GM12878 (cell line): Measurements from ENCODE around the gene ZNF469. TPM values are rescaled to one million over a fixed set of nuclear protein-coding genes. Genes with fewer than 3 reads are reported as not detected.

Experiments used
- ATAC-seq: fragments of 200-7000 bp; cut with Tn5 transposase; 3 replicates; pipeline ENCODE4 v1.9.1; 2020; ENCODE audit warnings: mild to moderate bottlenecking, moderate library complexity
- BruUV-seq: library from RNA; stranded (reverse); fragments of 400-500 nt; replicated peaks from 2 replicates; lab custom pipeline; 2021; lab: Mats Ljungman, UMichigan
- CTCF ChIA-PET: fragments of 300-600 bp; sonication (Branson Sonifier 250); formaldehyde crosslinking; extraction: SDS; loops from one replicate; lab custom pipeline; 2021; ENCODE audit warnings: inconsistent platforms; lab: Yijun Ruan, JAX
- POLR2A ChIA-PET: fragments of 350-600 bp; formaldehyde crosslinking; extraction: SDS; loops from one replicate; lab custom pipeline; 2021; ENCODE audit warnings: inconsistent platforms; lab: Charles Lee
- RAD21 ChIA-PET: fragments of 300-600 bp; sonication (Branson Sonifier 250); formaldehyde crosslinking; loops from one replicate; lab custom pipeline; 2023; ENCODE audit warnings: antibody characterized with exemption; ENCODE audit not compliant: unreplicated experiment; lab: Charles Lee
- SMC1A ChIA-PET: fragments of 300-600 bp; sonication (Branson Sonifier 250); formaldehyde crosslinking; loops from one replicate; lab custom pipeline; 2023; ENCODE audit not compliant: unreplicated experiment, uncharacterized antibody; lab: Charles Lee
- DNase-seq: peaks from one replicate; pipeline ENCODE4 v3.0.0-alpha.2; 2011; ENCODE audit warnings: low read depth, low spot score
- FAIRE-seq: peaks from 3 replicates; lab custom pipeline; 2011; peaks lifted over from hg19 to GRCh38; lab: Jason Lieb, UNC
- H2AFZ ChIP-seq: 2 replicates; pipeline ENCODE4 v1.6.0; 2011; ENCODE audit warnings: low read depth, low read length, control low read depth; ENCODE audit not compliant: control insufficient read depth
- H3K27ac ChIP-seq: 2 replicates; pipeline ENCODE4 v1.5.1; 2011; ENCODE audit warnings: control low read depth; ENCODE audit not compliant: control insufficient read depth, insufficient read depth
- H3K27me3 ChIP-seq, 2 experiments: replicated peaks in 1 of 2; 2 replicates each; pipeline versions ENCODE4 v1.6.0 to v1.6.1; 2011; ENCODE audit warnings: low read length in 1 of 2; ENCODE audit not compliant: control insufficient read depth in 2 of 2, insufficient read depth in 2 of 2
- H3K36me3 ChIP-seq, 2 experiments: 2 replicates each; pipeline ENCODE4 v1.5.1; 2011; ENCODE audit warnings: low read length in 1 of 2; ENCODE audit not compliant: control insufficient read depth in 2 of 2, insufficient read depth in 2 of 2
- H3K4me1 ChIP-seq: 2 replicates; pipeline ENCODE4 v1.6.1; 2011; ENCODE audit warnings: mild to moderate bottlenecking, low read length, moderate library complexity, mixed read lengths; ENCODE audit not compliant: control insufficient read depth, insufficient read depth
- H3K4me2 ChIP-seq: 2 replicates; pipeline ENCODE4 v1.6.0; 2011; ENCODE audit warnings: control low read depth; ENCODE audit not compliant: control insufficient read depth, insufficient read depth
- H3K4me3 ChIP-seq: fragments of 200-600 bp; sonication (generic); 2 replicates; pipeline ENCODE4 v1.5.1; 2016
- H3K79me2 ChIP-seq: 2 replicates; pipeline ENCODE4 v1.6.0; 2011; ENCODE audit warnings: low read length; ENCODE audit not compliant: control insufficient read depth, insufficient read depth
- H3K9ac ChIP-seq: 2 replicates; pipeline ENCODE4 v1.8.0; 2011; ENCODE audit warnings: low read length, control low read depth, mixed read lengths; ENCODE audit not compliant: control insufficient read depth, insufficient read depth
- H3K9me3 ChIP-seq: replicated peaks from 3 replicates; pipeline ENCODE4 v1.5.1; 2011; ENCODE audit warnings: mild to moderate bottlenecking, low read length; ENCODE audit not compliant: control insufficient read depth, insufficient read depth
- H4K20me1 ChIP-seq: 2 replicates; pipeline ENCODE4 v1.6.0; 2011; ENCODE audit not compliant: control insufficient read depth, insufficient read depth
- CHD2 ChIP-seq: IDR thresholded peaks from 2 replicates; pipeline ENCODE4 v1.6.1; 2011; ENCODE audit warnings: low read depth, low read length, improper control_type of control experiment, borderline replicate concordance
- CHD4 ChIP-seq: fragments of 200-600 bp; sonication (generic); IDR thresholded peaks from 2 replicates; pipeline ENCODE4 v1.6.1; 2016; ENCODE audit warnings: mild to moderate bottlenecking
- EZH2 ChIP-seq: IDR thresholded peaks from 2 replicates; pipeline ENCODE4 v1.6.1; 2012; ENCODE audit warnings: low read depth, mild to moderate bottlenecking, control low read depth, inconsistent platforms, low read length, borderline replicate concordance; ENCODE audit not compliant: control insufficient read depth
- FOXK2 ChIP-seq: fragments of 450-650 bp; IDR thresholded peaks from 2 replicates; pipeline ENCODE4 v1.6.1; 2017; ENCODE audit warnings: mild to moderate bottlenecking, moderate library complexity
- GATAD2B ChIP-seq: fragments of 450-650 bp; conservative IDR thresholded peaks from 2 replicates; pipeline ENCODE4 v1.6.1; 2017; ENCODE audit warnings: low read depth, mild to moderate bottlenecking, moderate library complexity
- JUND ChIP-seq: IDR thresholded peaks from 2 replicates; pipeline ENCODE4 v1.6.1; 2012; ENCODE audit warnings: low read depth, mild to moderate bottlenecking, low read length, improper control_type of control experiment, moderate library complexity
- MTA2 ChIP-seq: fragments of 450-650 bp; IDR thresholded peaks from 2 replicates; pipeline ENCODE4 v1.6.1; 2016; ENCODE audit warnings: low read depth, mild to moderate bottlenecking, moderate library complexity
- PAX5 ChIP-seq: IDR thresholded peaks from 2 replicates; pipeline ENCODE4 v1.6.1; 2011; ENCODE audit warnings: low read depth, low read length, borderline replicate concordance
- SMAD1 ChIP-seq: fragments of 450-650 bp; IDR thresholded peaks from 2 replicates; pipeline ENCODE4 v1.6.1; 2018; ENCODE audit warnings: mild to moderate bottlenecking, low read depth; ENCODE audit not compliant: partially characterized antibody
- SMC3 ChIP-seq: IDR thresholded peaks from 2 replicates; pipeline ENCODE4 v1.6.1; 2011; ENCODE audit warnings: low read length, improper control_type of control experiment, borderline replicate concordance
- TCF12 ChIP-seq: IDR thresholded peaks from 2 replicates; pipeline ENCODE4 v1.6.1; 2011; ENCODE audit warnings: low read depth, mild to moderate bottlenecking, low read length
- YY1 ChIP-seq: IDR thresholded peaks from 2 replicates; pipeline ENCODE4 v1.6.1; 2011; ENCODE audit warnings: low read depth, mild to moderate bottlenecking, low read length
- ZNF384 ChIP-seq: IDR thresholded peaks from 2 replicates; pipeline ENCODE4 v1.6.1; 2012; ENCODE audit warnings: low read depth, mild to moderate bottlenecking, low read length, improper control_type of control experiment, borderline replicate concordance
- WGBS: methylation state at CpG from one replicate; pipeline ENCODE4 v1.1.6; 2016; ENCODE audit warnings: low lambda C conversion rate; ENCODE audit not compliant: insufficient replicate concordance, insufficient coverage; ENCODE audit errors: missing lambda C conversion rate; 5-methylcytosine and 5-hydroxymethylcytosine counted together
- in situ Hi-C: fragments of 300-500 bp; cut with MboI; formaldehyde crosslinking; loops from 9 replicates; pipeline ENCODE4 v1.14.3; 2018; ENCODE audit warnings: mixed read lengths
- intact Hi-C: fragments of 100-400 bp; cut with micrococcal nuclease; formaldehyde crosslinking; loops from one replicate; pipeline ENCODE4 v1.14.2; 2022; ENCODE audit not compliant: unreplicated experiment
- polyA plus RNA-seq, 11 experiments: library from polyadenylated mRNA; depleted of rRNA in 4 of 11; unstranded in 6 of 11; stranded (reverse) in 5 of 11; fragments of >200 nt; fragmentation: Nextera tagmentation in 4 of 11; fragmentation: Illumina TruSeq in 1 of 11; extraction: Ambion mirVana in 4 of 11; extraction: Trizol in 1 of 11; gene quantifications; 1 replicate in 1 of 11; 2 replicates in 10 of 11; pipeline versions ENCODE4 v1.2.1 to v1.2.3, GENCODE V29; 2011 to 2016; ENCODE audit warnings: inconsistent platforms in 2 of 11, missing spikeins in 2 of 11, low read depth in 1 of 11
- total RNA-seq, 4 experiments: library from RNA; depleted of rRNA in 3 of 4; stranded (reverse); fragments of >200 nt in 3 of 4; fragmentation: Illumina TruSeq in 1 of 4; extraction: Trizol in 1 of 4; gene quantifications; 2 replicates each; pipeline versions ENCODE4 v1.2.1 to v1.2.3, GENCODE V29; 2013 to 2021
- TF ChIP-seq, protein P1 (sequence below): IDR thresholded peaks from 2 replicates; pipeline ENCODE4 v1.6.1; 2012; ENCODE audit warnings: low read depth, low read length, improper control_type of control experiment

Gene ZNF469
- total and polyA plus RNA-seq, 10 of the 15 experiments (the other 5 are each of a cell fraction or from before 2014, with no cell fraction given), result 0.01 to 0.21 (median 0.04) TPM; not detected in 3

DNA sequence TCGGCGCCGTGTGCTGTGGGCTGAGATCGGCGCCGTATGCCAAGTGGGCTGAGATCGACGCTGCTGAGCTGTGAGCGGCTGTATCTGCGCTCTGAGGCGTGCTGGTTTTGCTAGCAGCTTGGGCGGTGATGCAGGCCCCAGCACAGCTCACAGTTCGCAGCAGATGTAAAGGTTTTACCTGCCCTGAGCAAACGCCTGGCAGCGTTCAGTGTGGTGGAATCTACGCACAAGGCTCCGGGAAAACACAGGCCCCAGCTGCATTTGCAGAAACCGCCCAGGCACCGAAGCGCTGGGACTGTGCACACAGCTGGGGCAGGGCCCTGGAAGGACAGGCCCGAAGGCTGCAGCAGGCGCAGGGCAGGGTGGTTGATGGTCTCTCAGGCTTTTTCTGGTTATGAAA, 8.0 kb upstream of the ZNF469 start:
- no peaks in the 10 kb centered on the region for H3K36me3 ChIP-seq
- CTCF ChIA-PET, result no interaction called here
- no peaks in the 10 kb centered on the region for H3K27me3 ChIP-seq
- RAD21 ChIA-PET, result no interaction called here
- TF ChIP-seq JUND (no peak), CHD2 (no peak), TCF12 (no peak), MTA2 (no peak), CHD4 (no peak), FOXK2 (no peak), GATAD2B (no peak), PAX5 (no peak), SMC3 (no peak), ZNF384 (no peak), EZH2 (no peak), SMAD1 (no peak), YY1 (no peak)
- TF ChIP-seq, protein P1, sequence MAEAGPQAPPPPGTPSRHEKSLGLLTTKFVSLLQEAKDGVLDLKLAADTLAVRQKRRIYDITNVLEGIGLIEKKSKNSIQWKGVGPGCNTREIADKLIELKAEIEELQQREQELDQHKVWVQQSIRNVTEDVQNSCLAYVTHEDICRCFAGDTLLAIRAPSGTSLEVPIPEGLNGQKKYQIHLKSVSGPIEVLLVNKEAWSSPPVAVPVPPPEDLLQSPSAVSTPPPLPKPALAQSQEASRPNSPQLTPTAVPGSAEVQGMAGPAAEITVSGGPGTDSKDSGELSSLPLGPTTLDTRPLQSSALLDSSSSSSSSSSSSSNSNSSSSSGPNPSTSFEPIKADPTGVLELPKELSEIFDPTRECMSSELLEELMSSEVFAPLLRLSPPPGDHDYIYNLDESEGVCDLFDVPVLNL, result no peak
- BruUV-seq, result no TSS peak
- no peak overlapping the region for H3K4me2 ChIP-seq
- H2AFZ ChIP-seq, result no peak overlapping the region
- H3K79me2 ChIP-seq, result no peaks in the 10 kb centered on the region
- WGBS, result 67% methylated on average over 22 of the region's 22 CpGs
- intact Hi-C loops (no loop called here), in situ Hi-C loops (no loop called here)
- H4K20me1 ChIP-seq, result no peaks in the 10 kb centered on the region
- DNase-seq (no peak), ATAC-seq (no peak), FAIRE-seq (no peak)
- H3K4me3 ChIP-seq, result no peak overlapping the region
- H3K27ac ChIP-seq, result no peak overlapping the region
- SMC1A ChIA-PET, result no interaction called here
- no peak overlapping the region for H3K9ac ChIP-seq
- no peaks in the 10 kb centered on the region for H3K4me1 ChIP-seq
- POLR2A ChIA-PET, result interaction anchor here (0.7 kb wide), 1 partner anchor 290 kb away, joined by 3 read pairs; no protein-coding TSS in a partner anchor
- peaks cover 1% of the 10 kb centered on the region; the same call in 1 of the 3 replicates for H3K9me3 ChIP-seq
